Measurements from ENCODE around the gene SLC25A43. TPM values are rescaled to one million over a fixed set of nuclear protein-coding genes. Genes with fewer than 3 reads are reported as not detected.

SLC25A43 gene
- total RNA-seq, 1 donor from 2014 or later, result 13.4 TPM

GRCh38 chrX:119455264-119455663 lies 56.1 kb downstream of the SLC25A43 start:
- no peak overlapping the region for H3K27ac Mint-ChIP-seq
- H3K9me3 Mint-ChIP-seq, result no peaks in the 10 kb centered on the region
- DNase-seq (ENCODE audit: low spot score), result no peak
- no peaks in the 10 kb centered on the region for H3K4me1 Mint-ChIP-seq (ENCODE audit: low read depth)
- peaks cover 7% of the 10 kb centered on the region for H3K36me3 Mint-ChIP-seq (ENCODE audit: low read depth)
- H3K4me3 Mint-ChIP-seq (ENCODE audit: low read depth), result no peak overlapping the region
- H3K27me3 Mint-ChIP-seq (ENCODE audit: low read depth), result no peaks in the 10 kb centered on the region
- intact Hi-C loops (cut with micrococcal nuclease), result no loop called here

GRCh38 chrX:119459181-119459580 lies 60.0 kb downstream of the SLC25A43 start:
- H3K36me3 Mint-ChIP-seq (ENCODE audit: low read depth), result no peaks in the 10 kb centered on the region
- no peaks in the 10 kb centered on the region for H3K27me3 Mint-ChIP-seq (ENCODE audit: low read depth)
- H3K4me1 Mint-ChIP-seq (ENCODE audit: low read depth), result no peaks in the 10 kb centered on the region
- no peak overlapping the region for H3K27ac Mint-ChIP-seq
- intact Hi-C loops (cut with micrococcal nuclease), result no loop called here
- no peaks in the 10 kb centered on the region for H3K9me3 Mint-ChIP-seq
- no peak overlapping the region for H3K4me3 Mint-ChIP-seq (ENCODE audit: low read depth)
- DNase-seq (ENCODE audit: low spot score), result no peak

GRCh38 chrX:119465555-119465954 lies 66.4 kb downstream of the SLC25A43 start:
- no peak overlapping the region for H3K27ac Mint-ChIP-seq
- peaks cover 15% of the 10 kb centered on the region for H3K36me3 Mint-ChIP-seq (ENCODE audit: low read depth)
- H3K27me3 Mint-ChIP-seq (ENCODE audit: low read depth), result no peaks in the 10 kb centered on the region
- DNase-seq (ENCODE audit: low spot score), result no peak
- no peaks in the 10 kb centered on the region for H3K9me3 Mint-ChIP-seq
- intact Hi-C loops (cut with micrococcal nuclease), result loop anchor here (5.0 kb wide), 1 partner anchor 227 kb away; the partner anchor contains the start of gene SEPTIN6
- peaks cover 8% of the 10 kb centered on the region for H3K4me1 Mint-ChIP-seq (ENCODE audit: low read depth)
- H3K4me3 Mint-ChIP-seq (ENCODE audit: low read depth), result no peak overlapping the region

GRCh38 chrX:119466970-119467369 lies 67.8 kb downstream of the SLC25A43 start:
- no peaks in the 10 kb centered on the region for H3K27me3 Mint-ChIP-seq (ENCODE audit: low read depth)
- intact Hi-C loops (cut with micrococcal nuclease), result loop anchor here (5.0 kb wide), 1 partner anchor 225 kb away; the partner anchor contains the start of gene SEPTIN6
- no peaks in the 10 kb centered on the region for H3K9me3 Mint-ChIP-seq
- peaks cover 20% of the 10 kb centered on the region for H3K36me3 Mint-ChIP-seq (ENCODE audit: low read depth)
- H3K27ac Mint-ChIP-seq, result no peak overlapping the region
- peaks cover 8% of the 10 kb centered on the region for H3K4me1 Mint-ChIP-seq (ENCODE audit: low read depth)
- no peak overlapping the region for H3K4me3 Mint-ChIP-seq (ENCODE audit: low read depth)
- DNase-seq (ENCODE audit: low spot score), result no peak

GRCh38 chrX:119467433-119467832 lies 68.3 kb downstream of the SLC25A43 start:
- intact Hi-C loops (cut with micrococcal nuclease), result loop anchor here (5.0 kb wide), 1 partner anchor 225 kb away; the partner anchor contains the start of gene SEPTIN6
- H3K36me3 Mint-ChIP-seq (ENCODE audit: low read depth), result peaks cover 20% of the 10 kb centered on the region
- no peaks in the 10 kb centered on the region for H3K27me3 Mint-ChIP-seq (ENCODE audit: low read depth)
- peaks cover 8% of the 10 kb centered on the region for H3K4me1 Mint-ChIP-seq (ENCODE audit: low read depth)
- H3K9me3 Mint-ChIP-seq, result no peaks in the 10 kb centered on the region
- DNase-seq (ENCODE audit: low spot score), result no peak
- H3K4me3 Mint-ChIP-seq (ENCODE audit: low read depth), result no peak overlapping the region
- no peak overlapping the region for H3K27ac Mint-ChIP-seq

GRCh38 chrX:119467842-119468550 lies 68.9 kb downstream of the SLC25A43 start, which contains the start of gene SLC25A5:
Gene SLC25A5, plus strand, starts transcription at chrX:119468444. Its CDS starts 72 bp downstream, at chrX:119468516.
- Mint-ChIP-seq H3K4me1 (ENCODE audit: low read depth) (peaks cover 8% of the 10 kb centered on the region), H3K27ac (peak within 1 kb of the TSS; percentile 90), H3K27me3 (ENCODE audit: low read depth) (no peaks in the 10 kb centered on the region), H3K4me3 (ENCODE audit: low read depth) (peak within 1 kb of the TSS; percentile 88), H3K36me3 (ENCODE audit: low read depth) (peaks cover 20% of the 10 kb centered on the region), H3K9me3 (no peaks in the 10 kb centered on the region)
- DNase-seq (ENCODE audit: low spot score), result peak; percentile 79
- intact Hi-C loops (cut with micrococcal nuclease), result loop anchor here (2.0 to 5.0 kb wide), 2 partner anchors 69 to 224 kb away; partner anchors contain the start of genes SEPTIN6 and SLC25A43

- H3K9me3 Mint-ChIP-seq, result no peaks in the 10 kb centered on the region
- intact Hi-C loops (cut with micrococcal nuclease), result loop anchor here (2.0 to 5.0 kb wide), 2 partner anchors 70 to 224 kb away; partner anchors contain the start of genes SEPTIN6 and SLC25A43
- peaks cover 20% of the 10 kb centered on the region for H3K36me3 Mint-ChIP-seq (ENCODE audit: low read depth)
These were observed 69.6 kb downstream of the SLC25A43 start for GRCh38 chrX:119468551-119469312.

GRCh38 chrX:119469313-119469635 lies 70.1 kb downstream of the SLC25A43 start:
- no peaks in the 10 kb centered on the region for H3K9me3 Mint-ChIP-seq
- peaks cover 8% of the 10 kb centered on the region for H3K4me1 Mint-ChIP-seq (ENCODE audit: low read depth)
- peak overlapping the region; percentile 85 for H3K27ac Mint-ChIP-seq
- H3K27me3 Mint-ChIP-seq (ENCODE audit: low read depth), result no peaks in the 10 kb centered on the region
- peaks cover 20% of the 10 kb centered on the region for H3K36me3 Mint-ChIP-seq (ENCODE audit: low read depth)
- peak overlapping the region; percentile 88 for H3K4me3 Mint-ChIP-seq (ENCODE audit: low read depth)
- DNase-seq (ENCODE audit: low spot score), result no peak
- intact Hi-C loops (cut with micrococcal nuclease), result loop anchor here (2.0 to 5.0 kb wide), 2 partner anchors 70 to 223 kb away; partner anchors contain the start of genes SEPTIN6 and SLC25A43

More at GRCh38 chrX:119468551-119469312, 69.6 kb downstream of the SLC25A43 start:
- DNase-seq (ENCODE audit: low spot score), result peak; percentile 84
- H3K4me3 Mint-ChIP-seq (ENCODE audit: low read depth), result peak overlapping the region; percentile 88
- no peaks in the 10 kb centered on the region for H3K27me3 Mint-ChIP-seq (ENCODE audit: low read depth)
- H3K4me1 Mint-ChIP-seq (ENCODE audit: low read depth), result peaks cover 8% of the 10 kb centered on the region
- peak overlapping the region; percentile 90 for H3K27ac Mint-ChIP-seq

GRCh38 chrX:119474615-119475388 lies 75.7 kb downstream of the SLC25A43 start:
- DNase-seq (ENCODE audit: low spot score), result no peak
- no peak overlapping the region for H3K4me3 Mint-ChIP-seq (ENCODE audit: low read depth)
- H3K27ac Mint-ChIP-seq, result no peak overlapping the region
- H3K36me3 Mint-ChIP-seq (ENCODE audit: low read depth), result peaks cover 13% of the 10 kb centered on the region
- H3K9me3 Mint-ChIP-seq, result no peaks in the 10 kb centered on the region
- intact Hi-C loops (cut with micrococcal nuclease), result no loop called here
- H3K27me3 Mint-ChIP-seq (ENCODE audit: low read depth), result peaks cover 3% of the 10 kb centered on the region
- peaks cover 7% of the 10 kb centered on the region for H3K4me1 Mint-ChIP-seq (ENCODE audit: low read depth)

GRCh38 chrX:119475389-119476101 lies 76.4 kb downstream of the SLC25A43 start:
- Mint-ChIP-seq H3K27me3 (ENCODE audit: low read depth) (peaks cover 3% of the 10 kb centered on the region), H3K27ac (no peak overlapping the region), H3K4me3 (ENCODE audit: low read depth) (no peak overlapping the region), H3K4me1 (ENCODE audit: low read depth) (peaks cover 4% of the 10 kb centered on the region), H3K36me3 (ENCODE audit: low read depth) (peaks cover 5% of the 10 kb centered on the region), H3K9me3 (no peaks in the 10 kb centered on the region)
- DNase-seq (ENCODE audit: low spot score), result no peak
- intact Hi-C loops (cut with micrococcal nuclease), result no loop called here

- Mint-ChIP-seq H3K27ac (no peak overlapping the region), H3K4me3 (ENCODE audit: low read depth) (no peak overlapping the region), H3K36me3 (ENCODE audit: low read depth) (no peaks in the 10 kb centered on the region), H3K27me3 (ENCODE audit: low read depth) (peaks cover 3% of the 10 kb centered on the region), H3K9me3 (no peaks in the 10 kb centered on the region), H3K4me1 (ENCODE audit: low read depth) (peaks cover 10% of the 10 kb centered on the region)
- intact Hi-C loops (cut with micrococcal nuclease), result no loop called here
- DNase-seq (ENCODE audit: low spot score), result no peak
These were observed 78.7 kb downstream of the SLC25A43 start for GRCh38 chrX:119477812-119478232.

- Mint-ChIP-seq H3K9me3 (no peaks in the 10 kb centered on the region), H3K27me3 (ENCODE audit: low read depth) (peaks cover 3% of the 10 kb centered on the region), H3K36me3 (ENCODE audit: low read depth) (no peaks in the 10 kb centered on the region), H3K4me3 (ENCODE audit: low read depth) (no peak overlapping the region), H3K4me1 (ENCODE audit: low read depth) (peaks cover 11% of the 10 kb centered on the region), H3K27ac (no peak overlapping the region)
- intact Hi-C loops (cut with micrococcal nuclease), result no loop called here
- no peak for DNase-seq (ENCODE audit: low spot score)
These were observed 79.4 kb downstream of the SLC25A43 start for GRCh38 chrX:119478504-119478903.

Data from activated T-helper 2 cell treated with anti-CD3 and anti-CD28 coated beads, Interferon-gamma antibody, Interleukin-2, Interleukin-4, amounts not matched to agents 10 μg/mL and 5 μg/mL and 100 μg/mL, durations not matched to agents 14 hours and 24 hours and 36 hours (primary cell).